ENCODE results near the gene RBM7.

Gene RBM7

DNA sequence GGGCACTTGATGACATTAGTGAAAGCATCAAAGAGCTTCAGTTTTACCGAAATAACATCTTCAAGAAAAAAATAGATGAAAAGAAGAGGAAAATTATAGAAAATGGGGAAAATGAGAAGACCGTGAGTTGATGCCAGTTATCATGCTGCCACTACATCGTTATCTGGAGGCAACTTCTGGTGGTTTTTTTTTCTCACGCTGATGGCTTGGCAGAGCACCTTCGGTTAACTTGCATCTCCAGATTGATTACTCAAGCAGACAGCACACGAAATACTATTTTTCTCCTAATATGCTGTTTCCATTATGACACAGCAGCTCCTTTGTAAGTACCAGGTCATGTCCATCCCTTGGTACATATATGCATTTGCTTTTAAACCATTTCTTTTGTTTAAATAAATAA lies 49.4 kb downstream of the RBM7 start:
- no peak for DNase-seq

DNA sequence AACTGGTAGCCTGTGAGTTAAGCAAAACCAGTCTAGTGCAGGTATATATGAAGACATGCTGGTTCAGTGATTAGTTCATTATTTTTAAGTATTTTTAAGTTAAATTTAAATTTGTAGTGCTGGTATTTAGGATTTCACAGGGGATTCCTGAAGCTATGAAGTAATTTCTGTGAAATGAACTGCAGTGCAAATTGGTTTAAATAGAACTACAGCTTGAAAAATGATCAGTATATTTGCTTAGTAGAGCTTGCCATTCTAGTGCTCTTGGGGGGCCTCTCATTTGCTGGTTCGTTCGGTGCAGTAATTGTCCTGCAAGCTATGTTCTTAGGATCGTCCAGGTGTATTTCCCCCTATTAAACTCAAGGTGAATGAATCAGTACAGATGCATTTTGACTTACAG lies 51.9 kb downstream of the RBM7 start:
- no peak for DNase-seq
